HepG2 (cell line): ENCODE measurements around the gene LILRB5. TPM values are rescaled to one million over a fixed set of nuclear protein-coding genes. Genes with fewer than 3 reads are reported as not detected.

ENCODE experiments used
- ATAC-seq: fragments of 200-7000 bp; cut with Tn5 transposase; 3 replicates; pipeline ENCODE4 v1.9.1; 2020; ENCODE audit warnings: mild to moderate bottlenecking, moderate library complexity
- BruUV-seq: library from RNA; stranded (reverse); fragments of 400-500 nt; replicated peaks from 2 replicates; lab custom pipeline; 2021; lab: Mats Ljungman, UMichigan
- CTCF ChIA-PET: fragments of 300-600 bp; formaldehyde crosslinking; extraction: SDS; loops from one replicate; lab custom pipeline; 2021; ENCODE audit warnings: low total read pairs, inconsistent platforms, low intra/inter-chr PET ratio; lab: Yijun Ruan, JAX
- POLR2A ChIA-PET: fragments of 350-600 bp; sonication (Branson Sonifier 250); formaldehyde crosslinking; loops from one replicate; lab custom pipeline; 2020; ENCODE audit warnings: antibody characterized with exemption, inconsistent platforms; lab: Yijun Ruan, JAX
- DNase-seq: peaks from one replicate; pipeline ENCODE4 v3.0.0-alpha.2; 2015; ENCODE audit warnings: low spot score
- FAIRE-seq: peaks from 3 replicates; lab custom pipeline; 2011; peaks lifted over from hg19 to GRCh38; lab: Jason Lieb, UNC
- H2AFZ ChIP-seq: one replicate; pipeline ENCODE4 v1.6.1; 2011; ENCODE audit warnings: low read length, inconsistent platforms
- H3K27ac ChIP-seq: fragments of 300-600 bp; 3 replicates; pipeline ENCODE4 v1.8.0; 2011; ENCODE audit warnings: mixed run types, mild to moderate bottlenecking, mixed read lengths, low read length, inconsistent platforms; ENCODE audit not compliant: insufficient read depth; ENCODE audit errors: extremely low read length
- H3K27me3 ChIP-seq, 2 experiments: fragments of 200-600 bp in 1 of 2; 2 replicates in 1 of 2; 3 replicates in 1 of 2; pipeline versions ENCODE4 v1.6.0 to v1.8.0; 2011; ENCODE audit warnings: low read length in 2 of 2, mild to moderate bottlenecking in 2 of 2, moderate library complexity in 2 of 2, inconsistent platforms in 1 of 2; ENCODE audit not compliant: insufficient read depth in 2 of 2, control insufficient read depth in 1 of 2
- H3K36me3 ChIP-seq, 2 experiments: fragments of 200-600 bp in 1 of 2; replicated peaks in 1 of 2; 2 replicates in 1 of 2; 3 replicates in 1 of 2; pipeline versions ENCODE4 v1.5.1 to v1.8.0; 2011; ENCODE audit warnings: low read length in 2 of 2, inconsistent platforms in 1 of 2; ENCODE audit not compliant: insufficient read depth in 2 of 2, control insufficient read depth in 1 of 2
- H3K4me1 ChIP-seq: 2 replicates; pipeline ENCODE4 v1.5.1; 2012; ENCODE audit warnings: low read length, inconsistent platforms; ENCODE audit not compliant: insufficient read depth
- H3K4me2 ChIP-seq: 2 replicates; pipeline ENCODE4 v1.6.0; 2011; ENCODE audit warnings: low read depth, low read length, inconsistent platforms
- H3K4me3 ChIP-seq, 3 experiments: fragments of 200-600 bp in 1 of 3; sonication (generic), shearing (Covaris generic) in 1 of 3; replicated peaks in 1 of 3; 2 replicates each; pipeline ENCODE4 v1.5.1; 2011 to 2016; ENCODE audit warnings: low read length in 3 of 3, inconsistent platforms in 2 of 3, low read depth in 2 of 3, mild to moderate bottlenecking in 2 of 3, control low read depth in 1 of 3, mixed read lengths in 1 of 3; ENCODE audit not compliant: insufficient read depth in 1 of 3
- H3K79me2 ChIP-seq: one replicate; pipeline ENCODE4 v1.6.1; 2011; ENCODE audit warnings: low read length, inconsistent platforms; ENCODE audit not compliant: insufficient read depth
- H3K9ac ChIP-seq: 2 replicates; pipeline ENCODE4 v1.6.0; 2011; ENCODE audit warnings: mild to moderate bottlenecking, low read depth, low read length, inconsistent platforms; ENCODE audit not compliant: insufficient read depth
- H3K9me3 ChIP-seq: 2 replicates; pipeline ENCODE4 v1.5.1; 2012; ENCODE audit warnings: mild to moderate bottlenecking, low read length
- H4K20me1 ChIP-seq: 2 replicates; pipeline ENCODE4 v1.6.0; 2011; ENCODE audit warnings: inconsistent platforms, mild to moderate bottlenecking, low read length, moderate library complexity; ENCODE audit not compliant: insufficient read depth
- ARNT2 ChIP-seq: sonication (generic); formaldehyde crosslinking; IDR thresholded peaks from 2 replicates; pipeline ENCODE4 v1.8.0; 2022; ENCODE audit warnings: mild to moderate bottlenecking, low read depth, missing genetic modification reagents, moderate library complexity
- CHD2 ChIP-seq: IDR thresholded peaks from 2 replicates; pipeline ENCODE4 v1.6.1; 2011; ENCODE audit warnings: low read depth, low read length, improper control_type of control experiment
- GPN1 ChIP-seq: sonication (generic); formaldehyde crosslinking; IDR thresholded peaks from 2 replicates; pipeline ENCODE4 v1.5.1; 2020; ENCODE audit warnings: missing genetic modification reagents, borderline replicate concordance
- KDM3A ChIP-seq: IDR thresholded peaks from 2 replicates; pipeline ENCODE4 v1.6.1; 2018; ENCODE audit warnings: low read depth, missing compliant biosample characterization
- MYNN ChIP-seq: sonication (generic); formaldehyde crosslinking; IDR thresholded peaks from 2 replicates; pipeline ENCODE4 v1.4.0; 2020; ENCODE audit warnings: mild to moderate bottlenecking, low read depth, missing genetic modification reagents
- POLR2AphosphoS5 ChIP-seq: IDR thresholded peaks from 2 replicates; pipeline ENCODE4 v1.6.1; 2012; ENCODE audit warnings: low read depth, low read length
- SRSF1 ChIP-seq: fragments of 200-400 bp; formaldehyde crosslinking; optimal IDR thresholded peaks from 2 replicates; pipeline ENCODE3; 2017; ENCODE audit warnings: mild to moderate bottlenecking, low read depth, low read length, moderate library complexity
- ZNF224 ChIP-seq: sonication (generic); formaldehyde crosslinking; IDR thresholded peaks from 2 replicates; pipeline ENCODE4 v1.5.0; 2020; ENCODE audit warnings: mild to moderate bottlenecking, missing genetic modification reagents
- ZNF547 ChIP-seq: sonication (generic); formaldehyde crosslinking; IDR thresholded peaks from 2 replicates; pipeline ENCODE4 v1.5.1; 2020; ENCODE audit warnings: mild to moderate bottlenecking, missing genetic modification reagents
- ZNF614 ChIP-seq: IDR thresholded peaks from 2 replicates; pipeline ENCODE4 v1.6.1; 2018; ENCODE audit warnings: missing biosample characterization, missing genetic modification reagents, inconsistent platforms, borderline replicate concordance
- ZNF775 ChIP-seq: sonication (generic); formaldehyde crosslinking; IDR thresholded peaks from 2 replicates; pipeline ENCODE4 v1.4.0; 2020; ENCODE audit warnings: missing genetic modification reagents, mild to moderate bottlenecking, moderate library complexity, borderline replicate concordance
- WGBS: methylation state at CpG from one replicate; pipeline ENCODE4 v1.1.6; 2017; ENCODE audit warnings: low lambda C conversion rate; 5-methylcytosine and 5-hydroxymethylcytosine counted together
- in situ Hi-C: cut with HindIII; loops from 2 replicates; pipeline ENCODE4 v1.10.0; 2017; ENCODE audit warnings: low pct_unique_long_range_greater_than_20kb; ENCODE audit not compliant: extremely low pct_ligation_motif_present
- intact Hi-C: fragments of 100-400 bp; cut with micrococcal nuclease; formaldehyde crosslinking; loops from one replicate; pipeline ENCODE4 v1.10.0; 2022; ENCODE audit not compliant: unreplicated experiment
- polyA plus RNA-seq, 8 experiments: library from polyadenylated mRNA; depleted of rRNA in 3 of 8; stranded (reverse) in 7 of 8; unstranded in 1 of 8; fragments of >200 nt; fragmentation: Illumina TruSeq in 4 of 8; extraction: Trizol in 4 of 8; gene quantifications; 2 replicates each; pipeline versions ENCODE4 v1.2.1 to v1.2.3, GENCODE V29; 2011 to 2016; ENCODE audit warnings: low read depth in 4 of 8, missing spikeins in 1 of 8, mixed read lengths in 1 of 8; ENCODE audit not compliant: insufficient read depth in 1 of 8
- total RNA-seq, 5 experiments: library from RNA; depleted of rRNA; stranded (reverse); fragments of >200 nt; fragmentation: Illumina TruSeq; extraction: Trizol; gene quantifications; 2 replicates each; pipeline ENCODE4 v1.2.3, GENCODE V29; 2016; ENCODE audit warnings: low read depth in 1 of 5
- TF ChIP-seq, protein P1 (sequence below): IDR thresholded peaks from 2 replicates; pipeline ENCODE4 v1.6.1; 2016; ENCODE audit warnings: low read depth
- TF ChIP-seq, protein P2 (sequence below): sonication (generic); formaldehyde crosslinking; IDR thresholded peaks from 2 replicates; pipeline ENCODE4 v1.5.0; 2020; ENCODE audit warnings: mild to moderate bottlenecking, missing genetic modification reagents, borderline replicate concordance
- TF ChIP-seq, protein P3 (sequence below): sonication (generic); formaldehyde crosslinking; IDR thresholded peaks from 2 replicates; pipeline ENCODE4 v1.4.0; 2020; ENCODE audit warnings: missing genetic modification reagents; ENCODE audit errors: not compliant biosample characterization
- TF ChIP-seq, protein P4 (sequence below): IDR thresholded peaks from 2 replicates; pipeline ENCODE4 v1.6.1; 2016; ENCODE audit warnings: mild to moderate bottlenecking
- TF ChIP-seq, protein P5 (sequence below): sonication (generic); formaldehyde crosslinking; IDR thresholded peaks from 2 replicates; pipeline ENCODE4 v1.4.0; 2020; ENCODE audit warnings: low read depth, mild to moderate bottlenecking, missing genetic modification reagents

LILRB5 gene
- total and polyA plus RNA-seq, 2 of the 13 experiments (the other 11 are each of a cell fraction or from before 2014, with no cell fraction given) = not detected

DNA sequence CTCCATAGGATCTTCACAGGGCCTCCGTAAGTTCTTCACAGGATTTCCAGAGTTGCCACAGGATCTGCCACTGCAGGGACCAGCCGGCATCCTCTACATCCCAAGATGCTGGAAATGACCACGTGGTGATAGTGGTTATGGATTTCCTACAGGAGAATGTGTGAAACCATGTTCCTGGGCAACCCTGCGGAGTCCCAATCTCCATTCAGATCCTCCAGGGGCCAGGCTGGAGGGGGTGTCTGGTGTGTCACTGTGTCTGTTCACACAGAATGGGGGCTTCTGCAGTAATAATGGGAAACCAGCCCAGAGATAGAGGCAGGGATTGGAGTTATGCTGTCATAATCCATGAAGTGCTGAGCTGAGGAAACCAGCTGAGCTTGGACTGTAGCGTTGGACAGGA is 23.1 kb downstream of the LILRB5 start:
- ATAC-seq (no peak), FAIRE-seq (no peak), DNase-seq (no peak)
- Histone ChIP-seq H3K36me3 (no peaks in the 10 kb centered on the region), H3K4me3 (no peak overlapping the region), H3K4me1 (peaks cover 11% of the 10 kb centered on the region), H3K4me2 (no peak overlapping the region), H4K20me1 (no peaks in the 10 kb centered on the region), H3K27me3 (peaks cover 1 to 8% of the 10 kb centered on the region in 2 experiments; a peak in 3 of 5 replicates), H3K9me3 (no peaks in the 10 kb centered on the region), H3K9ac (no peak overlapping the region), H3K27ac (no peak overlapping the region), H3K79me2 (no peaks in the 10 kb centered on the region), H2AFZ (no peak overlapping the region)
- intact Hi-C loops (loop anchor here (5.0 kb wide), 1 partner anchor 42 kb away; the partner anchor contains the start of gene TSEN34), in situ Hi-C loops (no loop called here)
- WGBS = 29% methylated on average over 5 of the region's 5 CpGs
- ChIA-PET POLR2A (no interaction called here), CTCF (no interaction called here)
- BruUV-seq = no TSS peak
- TF ChIP-seq, protein P1, sequence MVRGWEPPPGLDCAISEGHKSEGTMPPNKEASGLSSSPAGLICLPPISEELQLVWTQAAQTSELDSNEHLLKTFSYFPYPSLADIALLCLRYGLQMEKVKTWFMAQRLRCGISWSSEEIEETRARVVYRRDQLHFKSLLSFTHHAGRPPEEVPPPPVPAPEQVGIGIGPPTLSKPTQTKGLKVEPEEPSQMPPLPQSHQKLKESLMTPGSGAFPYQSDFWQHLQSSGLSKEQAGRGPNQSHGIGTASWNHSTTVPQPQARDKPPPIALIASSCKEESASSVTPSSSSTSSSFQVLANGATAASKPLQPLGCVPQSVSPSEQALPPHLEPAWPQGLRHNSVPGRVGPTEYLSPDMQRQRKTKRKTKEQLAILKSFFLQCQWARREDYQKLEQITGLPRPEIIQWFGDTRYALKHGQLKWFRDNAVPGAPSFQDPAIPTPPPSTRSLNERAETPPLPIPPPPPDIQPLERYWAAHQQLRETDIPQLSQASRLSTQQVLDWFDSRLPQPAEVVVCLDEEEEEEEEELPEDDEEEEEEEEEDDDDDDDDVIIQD (CRISPR knock-in tag) = no peak
- TF ChIP-seq, protein P2, sequence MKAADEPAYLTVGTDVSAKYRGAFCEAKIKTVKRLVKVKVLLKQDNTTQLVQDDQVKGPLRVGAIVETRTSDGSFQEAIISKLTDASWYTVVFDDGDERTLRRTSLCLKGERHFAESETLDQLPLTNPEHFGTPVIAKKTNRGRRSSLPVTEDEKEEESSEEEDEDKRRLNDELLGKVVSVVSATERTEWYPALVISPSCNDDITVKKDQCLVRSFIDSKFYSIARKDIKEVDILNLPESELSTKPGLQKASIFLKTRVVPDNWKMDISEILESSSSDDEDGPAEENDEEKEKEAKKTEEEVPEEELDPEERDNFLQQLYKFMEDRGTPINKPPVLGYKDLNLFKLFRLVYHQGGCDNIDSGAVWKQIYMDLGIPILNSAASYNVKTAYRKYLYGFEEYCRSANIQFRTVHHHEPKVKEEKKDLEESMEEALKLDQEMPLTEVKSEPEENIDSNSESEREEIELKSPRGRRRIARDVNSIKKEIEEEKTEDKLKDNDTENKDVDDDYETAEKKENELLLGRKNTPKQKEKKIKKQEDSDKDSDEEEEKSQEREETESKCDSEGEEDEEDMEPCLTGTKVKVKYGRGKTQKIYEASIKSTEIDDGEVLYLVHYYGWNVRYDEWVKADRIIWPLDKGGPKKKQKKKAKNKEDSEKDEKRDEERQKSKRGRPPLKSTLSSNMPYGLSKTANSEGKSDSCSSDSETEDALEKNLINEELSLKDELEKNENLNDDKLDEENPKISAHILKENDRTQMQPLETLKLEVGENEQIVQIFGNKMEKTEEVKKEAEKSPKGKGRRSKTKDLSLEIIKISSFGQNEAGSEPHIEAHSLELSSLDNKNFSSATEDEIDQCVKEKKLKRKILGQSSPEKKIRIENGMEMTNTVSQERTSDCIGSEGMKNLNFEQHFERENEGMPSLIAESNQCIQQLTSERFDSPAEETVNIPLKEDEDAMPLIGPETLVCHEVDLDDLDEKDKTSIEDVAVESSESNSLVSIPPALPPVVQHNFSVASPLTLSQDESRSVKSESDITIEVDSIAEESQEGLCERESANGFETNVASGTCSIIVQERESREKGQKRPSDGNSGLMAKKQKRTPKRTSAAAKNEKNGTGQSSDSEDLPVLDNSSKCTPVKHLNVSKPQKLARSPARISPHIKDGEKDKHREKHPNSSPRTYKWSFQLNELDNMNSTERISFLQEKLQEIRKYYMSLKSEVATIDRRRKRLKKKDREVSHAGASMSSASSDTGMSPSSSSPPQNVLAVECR (CRISPR knock-in tag) = no peak
- TF ChIP-seq SRSF1 = no peak
- no peak for TF ChIP-seq ZNF547 (CRISPR knock-in tag)
- TF ChIP-seq ZNF614 = no peak
- TF ChIP-seq, protein P3, sequence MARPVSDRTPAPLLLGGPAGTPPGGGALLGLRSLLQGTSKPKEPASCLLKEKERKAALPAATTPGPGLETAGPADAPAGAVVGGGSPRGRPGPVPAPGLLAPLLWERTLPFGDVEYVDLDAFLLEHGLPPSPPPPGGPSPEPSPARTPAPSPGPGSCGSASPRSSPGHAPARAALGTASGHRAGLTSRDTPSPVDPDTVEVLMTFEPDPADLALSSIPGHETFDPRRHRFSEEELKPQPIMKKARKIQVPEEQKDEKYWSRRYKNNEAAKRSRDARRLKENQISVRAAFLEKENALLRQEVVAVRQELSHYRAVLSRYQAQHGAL (CRISPR knock-in tag) = no peak
- no peak for TF ChIP-seq CHD2
- no peak for TF ChIP-seq ARNT2 (CRISPR knock-in tag)
- TF ChIP-seq KDM3A (CRISPR knock-in tag) = no peak
- TF ChIP-seq ZNF224 (CRISPR knock-in tag) = no peak
- TF ChIP-seq MYNN (CRISPR knock-in tag) = no peak
- TF ChIP-seq, protein P4, sequence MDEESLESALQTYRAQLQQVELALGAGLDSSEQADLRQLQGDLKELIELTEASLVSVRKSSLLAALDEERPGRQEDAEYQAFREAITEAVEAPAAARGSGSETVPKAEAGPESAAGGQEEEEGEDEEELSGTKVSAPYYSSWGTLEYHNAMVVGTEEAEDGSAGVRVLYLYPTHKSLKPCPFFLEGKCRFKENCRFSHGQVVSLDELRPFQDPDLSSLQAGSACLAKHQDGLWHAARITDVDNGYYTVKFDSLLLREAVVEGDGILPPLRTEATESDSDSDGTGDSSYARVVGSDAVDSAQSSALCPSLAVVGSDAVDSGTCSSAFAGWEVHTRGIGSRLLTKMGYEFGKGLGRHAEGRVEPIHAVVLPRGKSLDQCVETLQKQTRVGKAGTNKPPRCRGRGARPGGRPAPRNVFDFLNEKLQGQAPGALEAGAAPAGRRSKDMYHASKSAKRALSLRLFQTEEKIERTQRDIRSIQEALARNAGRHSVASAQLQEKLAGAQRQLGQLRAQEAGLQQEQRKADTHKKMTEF (CRISPR knock-in tag) = no peak
- no peak for TF ChIP-seq GPN1 (CRISPR knock-in tag)
- no peak for TF ChIP-seq ZNF775 (CRISPR knock-in tag)
- TF ChIP-seq, protein P5, sequence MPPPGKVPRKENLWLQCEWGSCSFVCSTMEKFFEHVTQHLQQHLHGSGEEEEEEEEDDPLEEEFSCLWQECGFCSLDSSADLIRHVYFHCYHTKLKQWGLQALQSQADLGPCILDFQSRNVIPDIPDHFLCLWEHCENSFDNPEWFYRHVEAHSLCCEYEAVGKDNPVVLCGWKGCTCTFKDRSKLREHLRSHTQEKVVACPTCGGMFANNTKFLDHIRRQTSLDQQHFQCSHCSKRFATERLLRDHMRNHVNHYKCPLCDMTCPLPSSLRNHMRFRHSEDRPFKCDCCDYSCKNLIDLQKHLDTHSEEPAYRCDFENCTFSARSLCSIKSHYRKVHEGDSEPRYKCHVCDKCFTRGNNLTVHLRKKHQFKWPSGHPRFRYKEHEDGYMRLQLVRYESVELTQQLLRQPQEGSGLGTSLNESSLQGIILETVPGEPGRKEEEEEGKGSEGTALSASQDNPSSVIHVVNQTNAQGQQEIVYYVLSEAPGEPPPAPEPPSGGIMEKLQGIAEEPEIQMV (CRISPR knock-in tag) = no peak
- TF ChIP-seq POLR2AphosphoS5 = no peak
